IMR-90 (cell line): Measurements from ENCODE around the gene GPR32. TPM values are rescaled to one million over a fixed set of nuclear protein-coding genes. Genes with fewer than 3 reads are reported as not detected.

Source experiments
- ATAC-seq: fragments of 200-7000 bp; cut with Tn5 transposase; 2 replicates; pipeline ENCODE4 v1.9.1; 2020; ENCODE audit warnings: low read depth, mild to moderate bottlenecking, moderate library complexity
- BruUV-seq: library from RNA; stranded (reverse); fragments of 400-500 nt; replicated peaks from 2 replicates; lab custom pipeline; 2021; lab: Mats Ljungman, UMichigan
- CTCF ChIA-PET: fragments of 300-600 bp; formaldehyde crosslinking; extraction: SDS; loops from one replicate; lab custom pipeline; 2021; ENCODE audit warnings: antibody characterized with exemption; lab: Yijun Ruan, JAX
- POLR2A ChIA-PET: fragments of 300-600 bp; sonication (Branson Sonifier 250); formaldehyde crosslinking; loops from one replicate; lab custom pipeline; 2022; ENCODE audit warnings: antibody characterized with exemption; ENCODE audit not compliant: unreplicated experiment; lab: Charles Lee
- DNase-seq: peaks from one replicate; pipeline ENCODE4 v3.0.0; 2013
- H2AFZ ChIP-seq: replicated peaks from 2 replicates; pipeline ENCODE3; 2013; ENCODE audit warnings: low read length, mild to moderate bottlenecking; ENCODE audit not compliant: poor library complexity
- H2AK5ac ChIP-seq: 2 replicates; pipeline ENCODE4 v1.6.1; 2013; ENCODE audit warnings: low read depth, low read length, inconsistent platforms
- H2AK9ac ChIP-seq: replicated peaks from 2 replicates; pipeline ENCODE3; 2013; ENCODE audit warnings: mild to moderate bottlenecking, low read depth, low read length, moderate library complexity; ENCODE audit not compliant: poor library complexity
- H2BK120ac ChIP-seq: 2 replicates; pipeline ENCODE4 v1.6.1; 2013; ENCODE audit warnings: low read depth, low read length, inconsistent platforms
- H2BK15ac ChIP-seq: 3 replicates; pipeline ENCODE4 v1.6.1; 2013; ENCODE audit warnings: low read depth, low read length, inconsistent platforms
- H2BK20ac ChIP-seq: 2 replicates; pipeline ENCODE4 v1.6.1; 2013; ENCODE audit warnings: low read depth, mild to moderate bottlenecking, inconsistent platforms, low read length, moderate library complexity
- H2BK5ac ChIP-seq: 2 replicates; pipeline ENCODE4 v1.6.1; 2013; ENCODE audit warnings: mild to moderate bottlenecking, low read depth, low read length, inconsistent platforms; ENCODE audit not compliant: poor library complexity, severe bottlenecking
- H3K14ac ChIP-seq: replicated peaks from 2 replicates; pipeline ENCODE4 v1.6.1; 2013; ENCODE audit warnings: low read depth, low read length, inconsistent platforms
- H3K18ac ChIP-seq: 2 replicates; pipeline ENCODE4 v1.6.1; 2013; ENCODE audit warnings: low read depth, low read length, control low read depth
- H3K23ac ChIP-seq: 2 replicates; pipeline ENCODE4 v1.6.1; 2013; ENCODE audit warnings: low read depth, low read length, inconsistent platforms
- H3K27ac ChIP-seq: 2 replicates; pipeline ENCODE4 v1.5.1; 2013; ENCODE audit warnings: mild to moderate bottlenecking, control low read depth, low read length; ENCODE audit not compliant: insufficient read depth
- H3K27me3 ChIP-seq: 2 replicates; pipeline ENCODE4 v1.6.1; 2013; ENCODE audit warnings: low read length; ENCODE audit not compliant: control insufficient read depth, insufficient read depth
- H3K36me3 ChIP-seq: 2 replicates; pipeline ENCODE4 v1.6.1; 2013; ENCODE audit warnings: low read length, mixed read lengths; ENCODE audit not compliant: control insufficient read depth, insufficient read depth
- H3K4ac ChIP-seq: 2 replicates; pipeline ENCODE4 v1.6.1; 2013; ENCODE audit warnings: low read depth, low read length, inconsistent platforms
- H3K4me1 ChIP-seq: 2 replicates; pipeline ENCODE4 v1.6.1; 2013; ENCODE audit warnings: low read length, mixed read lengths; ENCODE audit not compliant: control insufficient read depth, insufficient read depth
- H3K4me2 ChIP-seq: 2 replicates; pipeline ENCODE4 v1.6.1; 2013; ENCODE audit warnings: low read depth, mild to moderate bottlenecking, control low read depth, low read length, moderate library complexity
- H3K4me3 ChIP-seq: 2 replicates; pipeline ENCODE4 v1.5.1; 2013; ENCODE audit warnings: low read depth, mild to moderate bottlenecking, control low read depth, low read length, moderate library complexity; ENCODE audit not compliant: insufficient read depth
- H3K56ac ChIP-seq: 2 replicates; pipeline ENCODE4 v1.6.1; 2013; ENCODE audit warnings: low read length, inconsistent platforms; ENCODE audit not compliant: insufficient read depth; ENCODE audit errors: extremely low read depth
- H3K79me1 ChIP-seq, 2 experiments: 2 replicates each; pipeline ENCODE4 v1.6.1; 2013; ENCODE audit warnings: low read length in 2 of 2, inconsistent platforms in 1 of 2, low read depth in 1 of 2
- H3K9ac ChIP-seq: 2 replicates; pipeline ENCODE4 v1.6.1; 2013; ENCODE audit warnings: low read depth, low read length, control low read depth
- H3K9me1 ChIP-seq: 2 replicates; pipeline ENCODE4 v1.6.1; 2013; ENCODE audit warnings: low read length, inconsistent platforms; ENCODE audit not compliant: insufficient read depth
- H3K9me3 ChIP-seq: 2 replicates; pipeline ENCODE4 v1.6.1; 2013; ENCODE audit warnings: low read length; ENCODE audit not compliant: control insufficient read depth, insufficient read depth
- H4K20me1 ChIP-seq: 2 replicates; pipeline ENCODE4 v1.6.1; 2013; ENCODE audit warnings: low read length, inconsistent platforms; ENCODE audit not compliant: insufficient read depth
- H4K5ac ChIP-seq: 2 replicates; pipeline ENCODE4 v1.6.1; 2013; ENCODE audit warnings: mild to moderate bottlenecking, low read depth, low read length, control low read depth
- H4K8ac ChIP-seq, 2 experiments: 2 replicates each; pipeline ENCODE4 v1.6.1; 2013; ENCODE audit warnings: low read depth in 2 of 2, low read length in 2 of 2, control low read depth in 1 of 2, inconsistent platforms in 1 of 2
- H4K91ac ChIP-seq: 2 replicates; pipeline ENCODE4 v1.6.1; 2013; ENCODE audit warnings: low read depth, low read length, inconsistent platforms; ENCODE audit not compliant: insufficient read depth
- BHLHE40 ChIP-seq: fragments of 150-350 bp; IDR thresholded peaks from 2 replicates; pipeline ENCODE4 v1.6.1; 2016; ENCODE audit warnings: mild to moderate bottlenecking, low read depth, low read length
- CHD1 ChIP-seq: IDR thresholded peaks from 2 replicates; pipeline ENCODE4 v1.6.1; 2012; ENCODE audit warnings: low read depth, low read length, improper control_type of control experiment
- CTCF ChIP-seq: conservative IDR thresholded peaks from 2 replicates; pipeline ENCODE4 v1.5.1; 2012; ENCODE audit warnings: mild to moderate bottlenecking, low read depth, low read length, improper control_type of control experiment
- ELK1 ChIP-seq: fragments of 150-350 bp; IDR thresholded peaks from 2 replicates; pipeline ENCODE4 v1.6.1; 2016; ENCODE audit warnings: low read depth, mild to moderate bottlenecking, low read length, moderate library complexity, borderline replicate concordance
- FOS ChIP-seq: fragments of 150-350 bp; IDR thresholded peaks from 2 replicates; pipeline ENCODE4 v1.6.1; 2016; ENCODE audit warnings: low read depth, low read length
- MAZ ChIP-seq: IDR thresholded peaks from 2 replicates; pipeline ENCODE4 v1.6.1; 2012; ENCODE audit warnings: low read depth, mild to moderate bottlenecking, low read length, improper control_type of control experiment, moderate library complexity, borderline replicate concordance
- POLR2A ChIP-seq: IDR thresholded peaks from 2 replicates; pipeline ENCODE4 v1.6.1; 2012; ENCODE audit warnings: mild to moderate bottlenecking, low read depth, low read length
- RAD21 ChIP-seq: IDR thresholded peaks from 2 replicates; pipeline ENCODE4 v1.6.1; 2012; ENCODE audit warnings: low read length, improper control_type of control experiment
- RCOR1 ChIP-seq: IDR thresholded peaks from 2 replicates; pipeline ENCODE4 v1.6.1; 2012; ENCODE audit warnings: mild to moderate bottlenecking, low read length, improper control_type of control experiment; ENCODE audit not compliant: insufficient replicate concordance
- RFX5 ChIP-seq: IDR thresholded peaks from 2 replicates; pipeline ENCODE4 v1.8.0; 2012; ENCODE audit warnings: low read depth, mild to moderate bottlenecking, low read length, moderate library complexity
- WGBS, 2 experiments: methylation state at CpG; one replicate each; pipeline versions ENCODE4 v1.1.5 to v1.1.7; 2013; ENCODE audit warnings: missing lambda C conversion rate in 2 of 2; ENCODE audit not compliant: insufficient read length in 1 of 2; ENCODE audit errors: extremely low coverage in 2 of 2; 5-methylcytosine and 5-hydroxymethylcytosine counted together
- dilution Hi-C: fragments of 300-500 bp; cut with HindIII; formaldehyde crosslinking; loops from one replicate; pipeline ENCODE4 v1.14.3; 2018; ENCODE audit warnings: low sequenced_read_pairs; ENCODE audit not compliant: unreplicated experiment
- in situ Hi-C: fragments of 300-500 bp; cut with MboI; formaldehyde crosslinking; loops from 3 replicates; pipeline ENCODE4 v1.14.3; 2019; ENCODE audit warnings: low sequenced_read_pairs, inconsistent platforms, mixed read lengths
- intact Hi-C: fragments of 100-400 bp; cut with micrococcal nuclease; formaldehyde crosslinking; loops from 2 replicates; pipeline ENCODE4 v1.10.0; 2022
- polyA plus RNA-seq, 3 experiments: library from polyadenylated mRNA; depleted of rRNA; stranded (reverse); fragments of >200 nt; gene quantifications; 2 replicates each; pipeline ENCODE4 v1.2.3, GENCODE V29; 2012; ENCODE audit warnings: low replicate concordance in 1 of 3
- total RNA-seq: library from RNA; depleted of rRNA; stranded (reverse); fragments of >200 nt; gene quantifications from 2 replicates; pipeline ENCODE4 v1.2.3, GENCODE V29; 2012

Gene GPR32
- total and polyA plus RNA-seq, 2 of the 4 experiments (the other 2 are of a cell fraction) = not detected

GRCh38 chr19:50797781-50798658 is 27.8 kb downstream of the GPR32 start:
- no peak overlapping the region for H2AFZ ChIP-seq
- ATAC-seq = no peak
- H3K27ac ChIP-seq = no peak overlapping the region
- no peak overlapping the region for H3K4me2 ChIP-seq
- no TSS peak for BruUV-seq
- peaks cover 13% of the 10 kb centered on the region for H3K9me1 ChIP-seq
- no peak overlapping the region for H3K9ac ChIP-seq
- WGBS, 2 experiments = 98% methylated on average over 5 of the region's 18 CpGs; no CpG with 5 or more reads in 1 of the 2 experiments
- peaks cover 37% of the 10 kb centered on the region for H3K36me3 ChIP-seq
- H3K4me3 ChIP-seq = no peak overlapping the region
- TF ChIP-seq ELK1 (no peak), BHLHE40 (no peak), CTCF (no peak), RFX5 (no peak), RCOR1 (no peak), RAD21 (no peak), POLR2A (no peak), MAZ (no peak), CHD1 (no peak), FOS (no peak)
- H3K4me1 ChIP-seq = peaks cover 3% of the 10 kb centered on the region; the same call in 1 of the 2 replicates
- peaks cover 72% of the 10 kb centered on the region for H4K20me1 ChIP-seq
- H3K23ac ChIP-seq = no peak overlapping the region
- no peak overlapping the region for H2BK120ac ChIP-seq
- dilution Hi-C loops = no loop called here
- ChIA-PET POLR2A (no interaction called here), CTCF (interaction anchor here (0.5 kb wide), 1 partner anchor 73 kb away, joined by 3 read pairs; no protein-coding TSS in a partner anchor)
- no peak overlapping the region for H3K18ac ChIP-seq
- no peak for DNase-seq
- H3K56ac ChIP-seq = no peak overlapping the region
- H2AK9ac ChIP-seq = no peak overlapping the region
- H3K9me3 ChIP-seq = no peaks in the 10 kb centered on the region
- intact Hi-C loops = no loop called here
- no peak overlapping the region for H4K5ac ChIP-seq
- in situ Hi-C loops = no loop called here
- no peak overlapping the region for H2BK20ac ChIP-seq
- no peak overlapping the region for H3K4ac ChIP-seq
- no peak overlapping the region for H2AK5ac ChIP-seq
- no peak overlapping the region for H3K14ac ChIP-seq
- no peak overlapping the region for H2BK5ac ChIP-seq
- H4K91ac ChIP-seq = no peak overlapping the region
- H2BK15ac ChIP-seq = no peak overlapping the region
- no peak overlapping the region for H4K8ac ChIP-seq
- H3K27me3 ChIP-seq = no peaks in the 10 kb centered on the region
- H3K79me1 ChIP-seq = peaks cover 13 to 26% of the 10 kb centered on the region in 2 experiments; a peak in 3 of 4 replicates
